K562 (cell line): Measurements from ENCODE around the gene PPM1L. TPM values are rescaled to one million over a fixed set of nuclear protein-coding genes. Genes with fewer than 3 reads are reported as not detected.

ENCODE experiments used
- ATAC-seq: fragments of 200-7000 bp; cut with Tn5 transposase; 3 replicates; pipeline ENCODE4 v1.9.1; 2020; ENCODE audit warnings: moderate library complexity
- Bru-seq: library from RNA; stranded (reverse); fragments of 400-500 nt; gene quantifications from one replicate; lab custom pipeline; 2021; lab: Mats Ljungman, UMichigan
- BruChase-seq, 2 experiments: library from RNA; stranded (reverse); fragments of 400-500 nt; gene quantifications; one replicate each; lab custom pipeline; 2021; lab: Mats Ljungman, UMichigan
- BruUV-seq: library from RNA; stranded (reverse); fragments of 400-500 nt; replicated peaks from 2 replicates; lab custom pipeline; 2021; lab: Mats Ljungman, UMichigan
- CTCF ChIA-PET: fragments of 300-600 bp; formaldehyde crosslinking; extraction: SDS; loops from one replicate; lab custom pipeline; 2021; ENCODE audit warnings: low intra/inter-chr PET ratio; lab: Yijun Ruan, JAX
- POLR2A ChIA-PET: fragments of 300-600, 350-650 bp; sonication (Branson Sonifier 250); formaldehyde crosslinking; extraction: SDS; loops from one replicate; lab custom pipeline; 2021; ENCODE audit warnings: antibody characterized with exemption, inconsistent platforms; lab: Yijun Ruan, JAX
- DNase-seq, 4 experiments: peaks; one replicate each; pipeline versions ENCODE4 v3.0.0 to v3.0.0-alpha.2; 2011 to 2018; ENCODE audit warnings: low spot score in 3 of 4, mixed read lengths in 3 of 4; ENCODE audit errors: extremely low read depth in 1 of 4
- FAIRE-seq: peaks from 2 replicates; lab custom pipeline; 2011; peaks lifted over from hg19 to GRCh38; lab: Jason Lieb, UNC
- H2AFZ ChIP-seq: 2 replicates; pipeline ENCODE4 v1.6.0; 2011; ENCODE audit warnings: low read depth, low read length, control low read depth, inconsistent platforms
- H3K27ac ChIP-seq: fragments of 200-600 bp; 3 replicates; pipeline ENCODE4 v1.8.0; 2011; ENCODE audit warnings: low read depth, mild to moderate bottlenecking, control low read depth, inconsistent platforms, low read length, moderate library complexity, mixed read lengths; ENCODE audit errors: extremely low read depth
- H3K27me3 ChIP-seq, 2 experiments: fragments of 300-600 bp in 1 of 2; 2 replicates in 1 of 2; 3 replicates in 1 of 2; pipeline versions ENCODE4 v1.6.0 to v1.8.0; 2011; ENCODE audit warnings: inconsistent platforms in 2 of 2, low read length in 2 of 2, mild to moderate bottlenecking in 1 of 2, mixed read lengths in 1 of 2, moderate library complexity in 1 of 2; ENCODE audit not compliant: control insufficient read depth in 2 of 2, insufficient read depth in 2 of 2
- H3K36me3 ChIP-seq: fragments of 300-600 bp; 3 replicates; pipeline ENCODE4 v1.8.0; 2011; ENCODE audit warnings: mild to moderate bottlenecking, low read length, inconsistent platforms; ENCODE audit not compliant: control insufficient read depth, insufficient read depth
- H3K4me1 ChIP-seq, 2 experiments: fragments of 200-600 bp in 1 of 2; replicated peaks in 1 of 2; 2 replicates in 1 of 2; 3 replicates in 1 of 2; pipeline versions ENCODE4 v1.5.1 to v1.8.0; 2011; ENCODE audit warnings: inconsistent platforms in 2 of 2, low read length in 2 of 2, mild to moderate bottlenecking in 1 of 2, mixed read lengths in 1 of 2, moderate library complexity in 1 of 2; ENCODE audit not compliant: control insufficient read depth in 2 of 2, insufficient read depth in 2 of 2
- H3K4me2 ChIP-seq: 2 replicates; pipeline ENCODE4 v1.6.1; 2011; ENCODE audit warnings: low read length, control low read depth, inconsistent platforms, mixed read lengths; ENCODE audit not compliant: insufficient read depth
- H3K4me3 ChIP-seq: fragments of 200-600 bp; sonication (generic), shearing (Covaris generic); 2 replicates; pipeline ENCODE4 v1.5.1; 2016; ENCODE audit warnings: control low read depth, inconsistent platforms
- H3K79me2 ChIP-seq: fragments of 200-600 bp; 3 replicates; pipeline ENCODE4 v1.8.0; 2011; ENCODE audit warnings: low read length, inconsistent platforms; ENCODE audit not compliant: control insufficient read depth, insufficient read depth
- H3K9ac ChIP-seq, 2 experiments: 2 replicates each; pipeline versions ENCODE4 v1.6.0 to v1.6.1; 2011; ENCODE audit warnings: low read depth in 2 of 2, low read length in 2 of 2, control low read depth in 1 of 2, inconsistent platforms in 1 of 2, mild to moderate bottlenecking in 1 of 2, mixed read lengths in 1 of 2; ENCODE audit not compliant: insufficient read depth in 1 of 2
- H3K9me1 ChIP-seq: one replicate; pipeline ENCODE4 v1.6.0; 2011; ENCODE audit warnings: inconsistent platforms, mild to moderate bottlenecking, low read length, moderate library complexity; ENCODE audit not compliant: control insufficient read depth, insufficient read depth
- H3K9me3 ChIP-seq: replicated peaks from 2 replicates; pipeline ENCODE4 v1.5.1; 2011; ENCODE audit warnings: low read depth, low read length, inconsistent platforms; ENCODE audit not compliant: control insufficient read depth, insufficient read depth
- H4K20me1 ChIP-seq: replicated peaks from 2 replicates; pipeline ENCODE4 v1.6.1; 2011; ENCODE audit warnings: low read length, inconsistent platforms, mixed read lengths; ENCODE audit not compliant: control insufficient read depth, insufficient read depth
- ERF ChIP-seq: fragments of 450-650 bp; formaldehyde crosslinking; IDR thresholded peaks from 2 replicates; pipeline ENCODE4 v1.4.0; 2020; ENCODE audit warnings: mild to moderate bottlenecking, mixed read lengths
- IRF9 ChIP-seq: fragments of 450-650 bp; IDR thresholded peaks from 2 replicates; pipeline ENCODE4 v1.6.1; 2016; ENCODE audit warnings: missing biosample characterization, missing genetic modification characterization
- MAX ChIP-seq: sonication (generic); formaldehyde crosslinking; IDR thresholded peaks from 2 replicates; pipeline ENCODE4 v1.9.0; 2022; ENCODE audit warnings: mild to moderate bottlenecking, missing genetic modification reagents
- MTA3 ChIP-seq: fragments of 450-650 bp; formaldehyde crosslinking; IDR thresholded peaks from 2 replicates; pipeline ENCODE4 v1.6.1; 2017; ENCODE audit warnings: mild to moderate bottlenecking, borderline replicate concordance
- NEUROD1 ChIP-seq: fragments of 150-350 bp; IDR thresholded peaks from 2 replicates; pipeline ENCODE4 v1.6.1; 2014; ENCODE audit warnings: borderline replicate concordance, low read length, low read depth; ENCODE audit not compliant: partially characterized antibody
- POLR2H ChIP-seq: IDR thresholded peaks from 2 replicates; pipeline ENCODE4 v1.6.1; 2016; ENCODE audit warnings: missing genetic modification characterization, low read depth, mild to moderate bottlenecking, control low read depth, missing compliant biosample characterization, moderate library complexity
- SOX6 ChIP-seq: fragments of 450-650 bp; IDR thresholded peaks from 2 replicates; pipeline ENCODE4 v1.6.1; 2014; ENCODE audit warnings: mild to moderate bottlenecking
- ZNF583 ChIP-seq: fragments of 250-450 bp; sonication (Bioruptor Pico); IDR thresholded peaks from 2 replicates; pipeline ENCODE4 v1.4.0; 2020
- WGBS: fragments of 100-300 bp; shearing (Covaris generic); methylation state at CpG from one replicate; pipeline ENCODE4 v1.1.6; 2016; ENCODE audit warnings: low coverage, mixed read lengths; ENCODE audit not compliant: insufficient coverage; ENCODE audit errors: missing lambda C conversion rate; 5-methylcytosine and 5-hydroxymethylcytosine counted together
- in situ Hi-C: fragments of 300-500 bp; cut with MboI; formaldehyde crosslinking; loops from 4 replicates; pipeline ENCODE4 v1.15.0; 2018; ENCODE audit warnings: inconsistent platforms, mixed read lengths
- intact Hi-C: fragments of 100-400 bp; cut with micrococcal nuclease; formaldehyde crosslinking; loops from 2 replicates; pipeline ENCODE4 v1.14.2; 2022
- long read RNA-seq, 3 experiments: library from polyadenylated mRNA in 2 of 3; library from RNA in 1 of 3; unstranded in 2 of 3; stranded (forward) in 1 of 3; transcript quantifications; one replicate each; pipeline ENCODE4 v2.0.0, GENCODE V29; 2019 to 2022
- polyA minus RNA-seq, 3 experiments: library from RNA; depleted of rRNA, polyadenylated mRNA; stranded (reverse); fragments of >200 nt; gene quantifications; 2 replicates each; pipeline ENCODE4 v1.2.3, GENCODE V29; 2011
- polyA plus RNA-seq, 8 experiments: library from polyadenylated mRNA; depleted of rRNA in 4 of 8; stranded (reverse) in 5 of 8; unstranded in 3 of 8; fragments of >200 nt; fragmentation: Nextera tagmentation in 2 of 8; fragmentation: Illumina TruSeq in 1 of 8; extraction: Ambion mirVana in 2 of 8; extraction: Trizol in 1 of 8; gene quantifications; 2 replicates each; pipeline versions ENCODE4 v1.2.1 to v1.2.3, GENCODE V29; 2011 to 2014; ENCODE audit warnings: inconsistent platforms in 1 of 8, missing spikeins in 1 of 8
- total RNA-seq, 7 experiments: library from RNA; depleted of rRNA in 6 of 7; stranded (reverse); fragments of >200 nt in 6 of 7; fragmentation: Illumina TruSeq in 2 of 7; extraction: Trizol in 2 of 7; gene quantifications; 2 replicates each; pipeline versions ENCODE4 v1.2.1 to v1.2.3, GENCODE V29; 2011 to 2021; ENCODE audit warnings: low replicate concordance in 1 of 7
- TF ChIP-seq, protein P1 (sequence below): fragments of 250-450 bp; sonication (Bioruptor Pico); IDR thresholded peaks from 2 replicates; pipeline ENCODE4 v1.5.0; 2022; ENCODE audit warnings: mild to moderate bottlenecking
- TF ChIP-seq, protein P2 (sequence below), 2 experiments: fragments of 150-350 bp in 1 of 2; IDR thresholded peaks; 2 replicates each; pipeline ENCODE4 v1.6.1; 2012 to 2016; ENCODE audit warnings: low read depth in 2 of 2, low read length in 2 of 2, mild to moderate bottlenecking in 1 of 2, moderate library complexity in 1 of 2

Gene PPM1L
- 0.44 and 1.1 TPM in 2 replicates for total RNA-seq (2011; cell fraction: chromatin; rRNA removed; ENCODE audit: low replicate concordance)
- total RNA-seq (2011; cell fraction: nucleolus; rRNA removed): 0.53 and 0.83 TPM in 2 replicates
- 0.88 and 1.1 TPM in 2 replicates for total RNA-seq (2011; cell fraction: nucleoplasm; rRNA removed)
- total RNA-seq (2014; rRNA removed) (0.41 TPM in 2 replicates), total RNA-seq (2014; rRNA removed; fragmentation: Illumina TruSeq; extraction: Trizol) (0.19 and 0.22 TPM in 2 replicates), total RNA-seq (2015; rRNA removed; fragmentation: Illumina TruSeq; extraction: Trizol) (0.11 and 0.14 TPM in 2 replicates), total RNA-seq (2021) (0.31 and 0.38 TPM in 2 replicates), polyA plus RNA-seq (2011; rRNA removed) (0.09 and 0.14 TPM in 2 replicates), polyA plus RNA-seq (2014; fragmentation: Illumina TruSeq; extraction: Trizol) (0.08 and 0.12 TPM in 2 replicates), polyA plus RNA-seq (2014; fragmentation: Nextera tagmentation; extraction: Ambion mirVana) (under 1 TPM; 0.01 TPM), polyA plus RNA-seq (2014; rRNA removed) (0.34 TPM in 2 replicates), polyA minus RNA-seq (2011; rRNA and poly(A)+ RNA removed) (0.27 and 0.49 TPM in 2 replicates), Bru-seq, nascent RNA (percentile 28 among the genes with signal in this experiment), BruChase-seq, experiment 1, labeled RNA remaining after a 2-hour chase (percentile 27 among the genes with signal in this experiment), BruChase-seq, experiment 2, labeled RNA remaining after a 6-hour chase (percentile 25 among the genes with signal in this experiment)
- 0.01 and 0.16 TPM in 2 replicates for polyA plus RNA-seq (2011; cell fraction: cytosol; rRNA removed)
- polyA plus RNA-seq (2011; cell fraction: nucleus; rRNA removed): 0.17 and 0.28 TPM in 2 replicates
- polyA plus RNA-seq (2012): 0.10 and 0.11 TPM in 2 replicates
- 0.18 and 0.76 TPM in 2 replicates for polyA minus RNA-seq (2011; cell fraction: cytosol; rRNA and poly(A)+ RNA removed)
- 0.22 and 0.67 TPM in 2 replicates for polyA minus RNA-seq (2011; cell fraction: nucleus; rRNA and poly(A)+ RNA removed)
- long read RNA-seq, experiment 1: 0 reads
- long read RNA-seq, experiment 2: 0 reads
- long read RNA-seq, experiment 3: 0 reads

DNA sequence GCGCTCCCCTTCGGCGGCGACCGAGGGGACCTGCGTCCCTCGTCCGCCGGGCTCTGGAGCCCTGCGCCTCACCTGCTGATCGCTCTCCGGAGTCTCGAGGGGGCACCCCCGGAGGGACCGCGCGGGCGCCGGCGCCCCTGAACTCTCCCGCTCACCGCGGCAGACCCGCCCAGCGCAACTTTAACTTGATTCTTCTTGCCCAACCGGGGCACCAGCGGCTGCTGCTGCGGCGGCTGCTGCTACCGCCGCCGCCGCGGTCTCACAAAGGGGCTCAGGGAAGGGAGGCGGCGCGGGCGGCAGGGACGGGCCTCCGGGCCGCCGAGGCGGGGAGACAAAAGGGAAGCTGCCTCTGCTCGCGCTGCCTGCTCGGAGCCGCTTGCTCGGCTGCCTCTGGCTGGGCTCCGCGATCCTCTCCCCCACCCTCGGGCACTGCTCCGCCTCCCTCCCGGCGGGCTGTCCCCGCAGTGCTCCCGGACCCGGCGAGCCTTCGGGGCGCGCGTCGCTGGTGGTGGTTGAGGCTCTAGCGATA lies at the start of gene PPM1L:
Gene PPM1L, plus strand, starts transcription at position 456 of the 529 bp plus-strand sequence.
- CTCF ChIA-PET: interaction anchor here (0.7 kb wide), 1 partner anchor 103 kb away, joined by 3 read pairs; no protein-coding TSS in a partner anchor
- no peak for TF ChIP-seq ZNF583 (CRISPR knock-in tag)
- TF ChIP-seq, protein P1, sequence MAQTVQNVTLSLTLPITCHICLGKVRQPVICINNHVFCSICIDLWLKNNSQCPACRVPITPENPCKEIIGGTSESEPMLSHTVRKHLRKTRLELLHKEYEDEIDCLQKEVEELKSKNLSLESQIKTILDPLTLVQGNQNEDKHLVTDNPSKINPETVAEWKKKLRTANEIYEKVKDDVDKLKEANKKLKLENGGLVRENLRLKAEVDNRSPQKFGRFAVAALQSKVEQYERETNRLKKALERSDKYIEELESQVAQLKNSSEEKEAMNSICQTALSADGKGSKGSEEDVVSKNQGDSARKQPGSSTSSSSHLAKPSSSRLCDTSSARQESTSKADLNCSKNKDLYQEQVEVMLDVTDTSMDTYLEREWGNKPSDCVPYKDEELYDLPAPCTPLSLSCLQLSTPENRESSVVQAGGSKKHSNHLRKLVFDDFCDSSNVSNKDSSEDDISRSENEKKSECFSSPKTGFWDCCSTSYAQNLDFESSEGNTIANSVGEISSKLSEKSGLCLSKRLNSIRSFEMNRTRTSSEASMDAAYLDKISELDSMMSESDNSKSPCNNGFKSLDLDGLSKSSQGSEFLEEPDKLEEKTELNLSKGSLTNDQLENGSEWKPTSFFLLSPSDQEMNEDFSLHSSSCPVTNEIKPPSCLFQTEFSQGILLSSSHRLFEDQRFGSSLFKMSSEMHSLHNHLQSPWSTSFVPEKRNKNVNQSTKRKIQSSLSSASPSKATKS (CRISPR knock-in tag): no peak
- no peak for TF ChIP-seq IRF9 (tag)
- no peak for TF ChIP-seq NEUROD1
- no peak for TF ChIP-seq POLR2H (tag)
- no peak for TF ChIP-seq SOX6
- TF ChIP-seq, protein P2, sequence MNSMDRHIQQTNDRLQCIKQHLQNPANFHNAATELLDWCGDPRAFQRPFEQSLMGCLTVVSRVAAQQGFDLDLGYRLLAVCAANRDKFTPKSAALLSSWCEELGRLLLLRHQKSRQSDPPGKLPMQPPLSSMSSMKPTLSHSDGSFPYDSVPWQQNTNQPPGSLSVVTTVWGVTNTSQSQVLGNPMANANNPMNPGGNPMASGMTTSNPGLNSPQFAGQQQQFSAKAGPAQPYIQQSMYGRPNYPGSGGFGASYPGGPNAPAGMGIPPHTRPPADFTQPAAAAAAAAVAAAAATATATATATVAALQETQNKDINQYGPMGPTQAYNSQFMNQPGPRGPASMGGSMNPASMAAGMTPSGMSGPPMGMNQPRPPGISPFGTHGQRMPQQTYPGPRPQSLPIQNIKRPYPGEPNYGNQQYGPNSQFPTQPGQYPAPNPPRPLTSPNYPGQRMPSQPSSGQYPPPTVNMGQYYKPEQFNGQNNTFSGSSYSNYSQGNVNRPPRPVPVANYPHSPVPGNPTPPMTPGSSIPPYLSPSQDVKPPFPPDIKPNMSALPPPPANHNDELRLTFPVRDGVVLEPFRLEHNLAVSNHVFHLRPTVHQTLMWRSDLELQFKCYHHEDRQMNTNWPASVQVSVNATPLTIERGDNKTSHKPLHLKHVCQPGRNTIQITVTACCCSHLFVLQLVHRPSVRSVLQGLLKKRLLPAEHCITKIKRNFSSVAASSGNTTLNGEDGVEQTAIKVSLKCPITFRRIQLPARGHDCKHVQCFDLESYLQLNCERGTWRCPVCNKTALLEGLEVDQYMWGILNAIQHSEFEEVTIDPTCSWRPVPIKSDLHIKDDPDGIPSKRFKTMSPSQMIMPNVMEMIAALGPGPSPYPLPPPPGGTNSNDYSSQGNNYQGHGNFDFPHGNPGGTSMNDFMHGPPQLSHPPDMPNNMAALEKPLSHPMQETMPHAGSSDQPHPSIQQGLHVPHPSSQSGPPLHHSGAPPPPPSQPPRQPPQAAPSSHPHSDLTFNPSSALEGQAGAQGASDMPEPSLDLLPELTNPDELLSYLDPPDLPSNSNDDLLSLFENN (IDR thresholded peaks at IDR 0.05; ENCODE audit: low read depth in 2 of 2, low read length in 2 of 2): no peak
- no peak for TF ChIP-seq MAX
- TF ChIP-seq MTA3: no peak
- 0 out of 2 replicates have a peak, but pooled peaks have one; percentile 83 for TF ChIP-seq ERF (CRISPR knock-in tag)

More for the DNA sequence above, at the start of gene PPM1L:
- H2AFZ ChIP-seq: peak within 1 kb of the TSS; percentile 88
- peaks cover 16 to 18% of the 10 kb centered on the region in 2 experiments; a peak in 4 of 5 replicates for H3K27me3 ChIP-seq
- no peaks in the 10 kb centered on the region for H3K36me3 ChIP-seq
- H3K9me1 ChIP-seq: no peaks in the 10 kb centered on the region
- POLR2A ChIA-PET: interaction anchor here (0.5 to 1.7 kb wide), 2 partner anchors 18 to 73 kb away, joined by 3 read pairs; no protein-coding TSS in a partner anchor
- intact Hi-C loops: no loop called here
- H3K4me1 ChIP-seq: peaks cover 0 to 24% of the 10 kb centered on the region in 2 experiments; a peak in 3 of 5 replicates
- peak within 1 kb of the TSS; percentile 45 for H3K4me3 ChIP-seq
- H3K9ac ChIP-seq: peak within 1 kb of the TSS; percentile 61 to 87; a peak in 3 of 4 replicates
- H4K20me1 ChIP-seq: peaks cover 5% of the 10 kb centered on the region; the same call in 1 of the 2 replicates
- H3K9me3 ChIP-seq: no peaks in the 10 kb centered on the region
- under 1% methylated on average over 61 of the region's 64 CpGs for WGBS
- H3K27ac ChIP-seq: peak within 1 kb of the TSS; percentile 48; the same call in 2 of the 3 replicates
- no peaks in the 10 kb centered on the region for H3K79me2 ChIP-seq
- peak within 1 kb of the TSS; percentile 76 for H3K4me2 ChIP-seq
- DNase-seq (peak; percentile 31 to 54 (median 44)), FAIRE-seq (no peak), ATAC-seq (peak; percentile 53)
- no TSS peak for BruUV-seq
- in situ Hi-C loops: no loop called here
